Raji (cell line): ENCODE data around the gene STK40.

Experiments
- POLR2A ChIP-seq: IDR thresholded peaks from 2 replicates; pipeline ENCODE4 v1.6.1; 2011; ENCODE audit warnings: low read depth, low read length, control low read depth; ENCODE audit not compliant: insufficient read depth

Gene STK40

GRCh38 chr1:36301220-36301619, 84.5 kb downstream of the STK40 start:
- no peak for TF ChIP-seq POLR2A

GRCh38 chr1:36300526-36300925, 85.2 kb downstream of the STK40 start:
- no peak for TF ChIP-seq POLR2A

- no peak for TF ChIP-seq POLR2A
Observed at GRCh38 chr1:36298640-36299039, 87.1 kb downstream of the STK40 start.

- TF ChIP-seq POLR2A = no peak
Observed at GRCh38 chr1:36297062-36297461, 88.7 kb downstream of the STK40 start.

- no peak for TF ChIP-seq POLR2A
Observed at GRCh38 chr1:36295390-36295789, 90.3 kb downstream of the STK40 start.
